Caco-2 (cell line): ENCODE results near the gene KLHL18. TPM values are rescaled to one million over a fixed set of nuclear protein-coding genes. Genes with fewer than 3 reads are reported as not detected.

Source experiments
- Bru-seq: library from RNA; stranded (reverse); fragments of 400-500 nt; gene quantifications from one replicate; lab custom pipeline; 2021; lab: Mats Ljungman, UMichigan
- BruChase-seq, 2 experiments: library from RNA; stranded (reverse); fragments of 400-500 nt; gene quantifications; one replicate each; lab custom pipeline; 2021; lab: Mats Ljungman, UMichigan
- BruUV-seq: library from RNA; stranded (reverse); fragments of 400-500 nt; replicated peaks from 2 replicates; lab custom pipeline; 2021; lab: Mats Ljungman, UMichigan
- CTCF ChIA-PET: fragments of 300-600 bp; sonication (Branson Sonifier 250); formaldehyde crosslinking; loops from one replicate; lab custom pipeline; 2022; ENCODE audit warnings: antibody characterized with exemption; lab: Charles Lee
- POLR2A ChIA-PET: fragments of 300-600 bp; sonication (Branson Sonifier 250); formaldehyde crosslinking; loops from one replicate; lab custom pipeline; 2022; ENCODE audit warnings: antibody characterized with exemption; lab: Charles Lee
- DNase-seq, 2 experiments: peaks; one replicate each; pipeline versions ENCODE4 v3.0.0 to v3.0.0-alpha.2; 2020 to 2022
- H3K27me3 ChIP-seq: replicated peaks from 2 replicates; pipeline ENCODE4 v1.6.0; 2011; ENCODE audit warnings: low read length; ENCODE audit not compliant: control insufficient read depth, insufficient read depth
- H3K36me3 ChIP-seq: 2 replicates; pipeline ENCODE4 v1.5.1; 2011; ENCODE audit warnings: low read length; ENCODE audit not compliant: control insufficient read depth, insufficient read depth
- H3K4me1 ChIP-seq: fragments of 250-450 bp; sonication (Bioruptor Pico); 2 replicates; pipeline ENCODE4 v1.5.1; 2020; ENCODE audit warnings: mild to moderate bottlenecking
- H3K4me3 ChIP-seq: 2 replicates; pipeline ENCODE4 v1.5.1; 2011; ENCODE audit warnings: low read depth, mild to moderate bottlenecking, control low read depth, low read length
- H3K9me3 ChIP-seq: fragments of 250-450 bp; sonication (Bioruptor Pico); 2 replicates; pipeline ENCODE4 v1.5.1; 2020; ENCODE audit warnings: mild to moderate bottlenecking, moderate library complexity
- H3K27ac Mint-ChIP-seq: one replicate; pipeline ENCODE4 v1.8.0; 2022; ENCODE audit warnings: mixed read lengths; ENCODE audit not compliant: unreplicated experiment
- H3K27me3 Mint-ChIP-seq: one replicate; pipeline ENCODE4 v1.8.0; 2022; ENCODE audit warnings: mixed read lengths; ENCODE audit not compliant: insufficient read depth, unreplicated experiment
- H3K36me3 Mint-ChIP-seq: one replicate; pipeline ENCODE4 v1.8.0; 2022; ENCODE audit warnings: mild to moderate bottlenecking, mixed read lengths; ENCODE audit not compliant: insufficient read depth, unreplicated experiment
- H3K4me1 Mint-ChIP-seq: one replicate; pipeline ENCODE4 v1.8.0; 2022; ENCODE audit warnings: low read depth, mixed read lengths; ENCODE audit not compliant: unreplicated experiment
- H3K4me3 Mint-ChIP-seq: one replicate; pipeline ENCODE4 v1.8.0; 2022; ENCODE audit warnings: mild to moderate bottlenecking, moderate library complexity, mixed read lengths; ENCODE audit not compliant: unreplicated experiment
- H3K9me3 Mint-ChIP-seq: one replicate; pipeline ENCODE4 v1.8.0; 2022; ENCODE audit warnings: mixed read lengths; ENCODE audit not compliant: unreplicated experiment
- intact Hi-C: fragments of 100-400 bp; cut with micrococcal nuclease; formaldehyde crosslinking; loops from one replicate; pipeline ENCODE4 v1.10.0; 2022; ENCODE audit not compliant: unreplicated experiment
- long read RNA-seq: library from polyadenylated mRNA; stranded (forward); transcript quantifications from one replicate; pipeline ENCODE4 v2.0.0, GENCODE V29; 2022
- total RNA-seq: library from RNA; stranded (reverse); gene quantifications from 2 replicates; pipeline ENCODE4 v1.2.3, GENCODE V29; 2022
- TF ChIP-seq, protein P1 (sequence below), 2 experiments: fragments of 200-600 bp in 1 of 2; IDR thresholded peaks; 1 replicate in 1 of 2; 2 replicates in 1 of 2; pipeline versions ENCODE4 v1.5.1 to v1.8.0; 2011 to 2022; ENCODE audit warnings: antibody characterized with exemption in 1 of 2, control low read depth in 1 of 2, inconsistent platforms in 1 of 2, low read depth in 1 of 2, low read length in 1 of 2, mild to moderate bottlenecking in 1 of 2, moderate library complexity in 1 of 2; ENCODE audit not compliant: insufficient read depth in 1 of 2, severe bottlenecking in 1 of 2, unreplicated experiment in 1 of 2

KLHL18 gene
- total RNA-seq: 26.1 and 29.5 TPM in 2 replicates
- percentile 65 among the genes with signal in this experiment for Bru-seq, nascent RNA
- percentile 70 among the genes with signal in this experiment for BruChase-seq, experiment 1, labeled RNA remaining after a 2-hour chase
- BruChase-seq, experiment 2, labeled RNA remaining after a 6-hour chase: percentile 69 among the genes with signal in this experiment
- long read RNA-seq, full-length matches to known transcripts: 7 of 23 reads
- long read RNA-seq, partial matches to known transcripts: 13 of 23 reads
- long read RNA-seq, other reads (novel, unspliced or antisense): 3 of 23 reads

DNA sequence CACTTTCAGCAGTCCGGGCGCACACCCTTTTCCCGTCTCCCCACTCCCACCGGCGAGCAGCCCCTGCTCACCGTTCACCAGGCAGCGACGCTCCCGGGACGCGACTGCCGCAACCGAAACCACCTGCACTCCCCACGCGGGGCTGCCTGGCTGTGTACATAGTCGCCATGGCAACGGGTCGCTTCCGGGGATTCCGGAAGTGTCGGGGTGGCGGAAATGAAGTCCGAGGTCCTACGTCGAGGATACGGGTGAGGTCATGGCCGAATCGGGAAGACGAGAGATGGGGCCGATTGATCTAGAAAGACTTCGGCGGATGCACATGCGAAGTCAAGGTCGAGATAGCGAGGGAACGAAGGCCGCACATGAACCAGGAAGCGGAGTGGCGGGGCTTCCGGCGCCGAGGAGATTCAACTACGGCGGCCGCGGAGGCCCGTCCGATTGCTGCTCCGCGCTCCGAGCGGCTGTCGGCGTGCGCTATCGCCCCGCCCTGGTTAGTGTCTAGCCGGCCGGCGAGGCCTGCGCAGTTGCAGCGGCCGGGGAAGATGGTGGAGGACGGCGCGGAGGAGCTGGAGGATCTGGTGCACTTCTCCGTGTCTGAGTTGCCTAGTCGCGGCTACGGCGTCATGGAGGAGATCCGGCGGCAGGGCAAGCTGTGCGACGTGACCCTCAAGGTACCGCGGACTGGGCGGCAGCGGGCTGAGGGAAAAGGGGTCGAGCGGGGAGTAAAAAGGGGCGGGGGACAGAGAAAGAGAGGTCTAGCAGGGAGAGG is at the start of gene KLHL18, which contains the start of gene KIF9:
TSS of gene KLHL18 (plus strand) at position 521 of the 769 bp plus-strand sequence. CDS start at position 543, 22 bp downstream.
TSS of gene KIF9 (minus strand) at position 376 of the 769 bp plus-strand sequence. CDS start 5,425 bp downstream, outside the sequence.
- Mint-ChIP-seq H3K4me3 (peak within 1 kb of the TSS; percentile 96), H3K27ac (peak within 1 kb of the TSS; percentile 100), H3K27me3 (no peaks in the 10 kb centered on the region), H3K4me1 (no peaks in the 10 kb centered on the region), H3K36me3 (peaks cover 23% of the 10 kb centered on the region), H3K9me3 (no peaks in the 10 kb centered on the region)
- POLR2A ChIA-PET: interaction anchor here (0.6 to 1.2 kb wide), 4 partner anchors 9 to 119 kb away, joined by 3 to 5 read pairs (median 4); partner anchors contain the start of genes PTPN23 and SETD2
- Histone ChIP-seq H3K9me3 (no peaks in the 10 kb centered on the region), H3K4me1 (peaks cover 4% of the 10 kb centered on the region; the same call in 1 of the 2 replicates), H3K27me3 (no peaks in the 10 kb centered on the region), H3K4me3 (peak within 1 kb of the TSS; percentile 85), H3K36me3 (no peaks in the 10 kb centered on the region)
- BruUV-seq: no TSS peak
- intact Hi-C loops: loop anchor here (2.0 to 10.0 kb wide), 4 partner anchors 32 to 300 kb away; partner anchors contain the start of genes PTPN23 and SETD2
- CTCF ChIA-PET: interaction anchor here (0.7 kb wide), 1 partner anchor 186 kb away, joined by 3 read pairs; no protein-coding TSS in a partner anchor
- DNase-seq: peak; percentile 94 to 95
- TF ChIP-seq, protein P1, sequence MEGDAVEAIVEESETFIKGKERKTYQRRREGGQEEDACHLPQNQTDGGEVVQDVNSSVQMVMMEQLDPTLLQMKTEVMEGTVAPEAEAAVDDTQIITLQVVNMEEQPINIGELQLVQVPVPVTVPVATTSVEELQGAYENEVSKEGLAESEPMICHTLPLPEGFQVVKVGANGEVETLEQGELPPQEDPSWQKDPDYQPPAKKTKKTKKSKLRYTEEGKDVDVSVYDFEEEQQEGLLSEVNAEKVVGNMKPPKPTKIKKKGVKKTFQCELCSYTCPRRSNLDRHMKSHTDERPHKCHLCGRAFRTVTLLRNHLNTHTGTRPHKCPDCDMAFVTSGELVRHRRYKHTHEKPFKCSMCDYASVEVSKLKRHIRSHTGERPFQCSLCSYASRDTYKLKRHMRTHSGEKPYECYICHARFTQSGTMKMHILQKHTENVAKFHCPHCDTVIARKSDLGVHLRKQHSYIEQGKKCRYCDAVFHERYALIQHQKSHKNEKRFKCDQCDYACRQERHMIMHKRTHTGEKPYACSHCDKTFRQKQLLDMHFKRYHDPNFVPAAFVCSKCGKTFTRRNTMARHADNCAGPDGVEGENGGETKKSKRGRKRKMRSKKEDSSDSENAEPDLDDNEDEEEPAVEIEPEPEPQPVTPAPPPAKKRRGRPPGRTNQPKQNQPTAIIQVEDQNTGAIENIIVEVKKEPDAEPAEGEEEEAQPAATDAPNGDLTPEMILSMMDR (IDR thresholded peaks at IDR 0.05; ENCODE audit: insufficient read depth in 1 of 2, low read depth in 1 of 2, low read length in 1 of 2, severe bottlenecking in 1 of 2, unreplicated experiment in 1 of 2): no peak

DNA sequence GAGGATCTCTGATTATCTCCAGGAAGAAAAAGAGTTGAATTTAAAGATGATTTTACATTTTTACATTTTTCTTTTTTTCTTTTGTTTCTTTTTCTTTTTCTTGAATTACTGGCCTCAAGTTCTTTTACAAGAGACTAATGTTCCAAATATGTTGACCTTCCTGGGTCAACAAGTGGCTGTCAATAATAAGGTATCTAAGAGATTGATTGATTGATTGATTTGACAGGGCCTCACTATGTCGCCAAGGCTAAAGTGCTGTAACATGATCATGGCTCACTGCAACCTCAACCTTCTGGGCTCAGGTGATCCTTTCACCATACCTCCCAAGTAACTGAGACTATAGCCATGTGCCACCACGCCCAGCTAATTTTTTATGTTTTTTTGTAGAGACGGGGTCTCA is 44.7 kb upstream of the KLHL18 start:
- H3K4me1 Mint-ChIP-seq: no peaks in the 10 kb centered on the region
- no TSS peak for BruUV-seq
- Histone ChIP-seq H3K36me3 (no peaks in the 10 kb centered on the region), H3K4me3 (no peak overlapping the region), H3K27me3 (no peaks in the 10 kb centered on the region), H3K9me3 (no peaks in the 10 kb centered on the region), H3K4me1 (peaks cover 15% of the 10 kb centered on the region)
- POLR2A ChIA-PET: no interaction called here
- no peak overlapping the region for H3K27ac Mint-ChIP-seq
- DNase-seq: no peak
- intact Hi-C loops: no loop called here
- TF ChIP-seq, protein P1 (IDR thresholded peaks at IDR 0.05; ENCODE audit: insufficient read depth in 1 of 2, low read depth in 1 of 2, low read length in 1 of 2, severe bottlenecking in 1 of 2, unreplicated experiment in 1 of 2): no peak
- H3K27me3 Mint-ChIP-seq: no peaks in the 10 kb centered on the region
- no peaks in the 10 kb centered on the region for H3K9me3 Mint-ChIP-seq
- CTCF ChIA-PET: no interaction called here
- H3K36me3 Mint-ChIP-seq: no peaks in the 10 kb centered on the region
- H3K4me3 Mint-ChIP-seq: no peak overlapping the region

- ChIA-PET POLR2A (no interaction called here), CTCF (no interaction called here)
- H3K27ac Mint-ChIP-seq: no peak overlapping the region
- no peak for DNase-seq
- intact Hi-C loops: no loop called here
- TF ChIP-seq, protein P1 (IDR thresholded peaks at IDR 0.05; ENCODE audit: insufficient read depth in 1 of 2, low read depth in 1 of 2, low read length in 1 of 2, severe bottlenecking in 1 of 2, unreplicated experiment in 1 of 2): no peak
- H3K27me3 Mint-ChIP-seq: no peaks in the 10 kb centered on the region
- Histone ChIP-seq H3K4me3 (no peak overlapping the region), H3K27me3 (no peaks in the 10 kb centered on the region), H3K9me3 (no peaks in the 10 kb centered on the region), H3K36me3 (no peaks in the 10 kb centered on the region), H3K4me1 (peaks cover 7% of the 10 kb centered on the region)
- H3K4me3 Mint-ChIP-seq: no peak overlapping the region
- no TSS peak for BruUV-seq
- H3K36me3 Mint-ChIP-seq: no peaks in the 10 kb centered on the region
- no peaks in the 10 kb centered on the region for H3K9me3 Mint-ChIP-seq
- H3K4me1 Mint-ChIP-seq: no peaks in the 10 kb centered on the region
Measured at GRCh38 chr3:47239929-47240328, 42.8 kb upstream of the KLHL18 start.
